HG02943 (cell line): ENCODE results near the gene PCK1.

ENCODE experiments used
- ATAC-seq: cut with Tn5 transposase; IDR thresholded peaks from one replicate; pipeline ENCODE4 v1.9.1; 2021; ENCODE audit warnings: mild to moderate bottlenecking, low read depth, moderate library complexity; ENCODE audit not compliant: unreplicated experiment

The PCK1 gene

DNA sequence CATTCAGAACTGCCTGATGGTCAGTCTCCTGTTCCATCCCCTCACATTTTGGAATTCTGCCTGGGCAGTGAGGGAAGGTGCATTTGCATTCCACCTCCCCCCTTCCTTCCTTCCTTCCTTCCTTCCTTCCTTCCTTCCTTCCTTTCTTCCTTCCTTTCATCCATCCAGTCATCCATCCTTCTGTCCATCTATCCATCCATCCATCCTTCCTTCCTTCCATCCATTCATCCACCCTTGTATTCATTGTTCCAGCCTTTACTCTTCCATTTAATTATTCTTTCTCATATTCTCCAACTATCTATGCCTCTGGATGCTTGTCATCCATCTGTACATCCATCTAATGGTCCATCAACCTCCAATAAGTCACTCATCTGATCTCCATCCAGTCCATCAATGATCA lies 14.0 kb downstream of the PCK1 start:
- no peak for ATAC-seq

- ATAC-seq = no peak
Observed at GRCh38 chr20:57576002-57576401, 15.1 kb downstream of the PCK1 start.

DNA sequence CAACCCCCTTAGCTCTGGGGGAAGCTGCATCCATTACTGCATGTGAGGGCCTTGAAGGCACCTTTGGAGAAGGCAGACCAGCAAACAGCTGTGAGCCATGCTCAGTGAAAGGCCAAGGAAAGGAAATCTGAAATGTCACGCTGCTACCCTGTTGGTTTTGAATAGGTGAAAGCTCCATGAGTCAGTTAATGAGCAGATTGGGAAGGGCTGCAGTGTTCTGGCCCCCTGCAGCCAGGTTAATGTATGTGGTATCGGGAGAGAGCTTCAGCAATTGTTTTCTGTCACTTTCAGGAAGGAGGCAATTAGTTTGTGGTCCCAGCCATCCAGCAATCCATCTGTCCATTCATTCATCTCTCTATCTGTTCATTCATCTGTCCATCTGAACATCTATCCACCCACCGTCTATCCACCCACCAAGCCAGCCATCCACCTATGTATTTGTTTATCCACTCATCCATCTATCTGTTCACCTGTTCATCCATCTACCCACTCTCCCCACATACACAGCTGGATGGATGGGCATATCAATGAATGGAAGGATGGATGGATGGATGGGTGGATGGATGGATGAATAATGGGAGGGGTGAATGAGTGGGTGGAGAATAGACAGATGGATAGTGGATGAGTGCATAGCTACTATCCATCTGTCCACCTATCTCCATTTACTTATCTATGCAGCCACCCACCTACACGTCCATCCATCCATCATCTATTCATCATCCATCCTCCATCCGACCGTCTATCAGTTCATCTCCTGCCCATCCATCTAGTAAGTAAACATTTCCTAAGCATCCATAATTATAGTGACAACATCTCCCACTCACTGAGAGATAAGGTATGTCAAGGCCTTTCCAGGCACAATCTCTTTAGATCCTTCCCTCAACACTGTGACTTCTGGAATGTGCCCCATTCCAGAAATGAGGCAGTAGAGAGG lies 16.0 kb downstream of the PCK1 start:
- ATAC-seq = no peak

- ATAC-seq = no peak
Observed at GRCh38 chr20:57577679-57578475, 17.0 kb downstream of the PCK1 start.

- ATAC-seq = no peak
Observed at GRCh38 chr20:57578476-57579165, 17.7 kb downstream of the PCK1 start.

GRCh38 chr20:57579331-57579897 lies 18.5 kb downstream of the PCK1 start:
- no peak for ATAC-seq

DNA sequence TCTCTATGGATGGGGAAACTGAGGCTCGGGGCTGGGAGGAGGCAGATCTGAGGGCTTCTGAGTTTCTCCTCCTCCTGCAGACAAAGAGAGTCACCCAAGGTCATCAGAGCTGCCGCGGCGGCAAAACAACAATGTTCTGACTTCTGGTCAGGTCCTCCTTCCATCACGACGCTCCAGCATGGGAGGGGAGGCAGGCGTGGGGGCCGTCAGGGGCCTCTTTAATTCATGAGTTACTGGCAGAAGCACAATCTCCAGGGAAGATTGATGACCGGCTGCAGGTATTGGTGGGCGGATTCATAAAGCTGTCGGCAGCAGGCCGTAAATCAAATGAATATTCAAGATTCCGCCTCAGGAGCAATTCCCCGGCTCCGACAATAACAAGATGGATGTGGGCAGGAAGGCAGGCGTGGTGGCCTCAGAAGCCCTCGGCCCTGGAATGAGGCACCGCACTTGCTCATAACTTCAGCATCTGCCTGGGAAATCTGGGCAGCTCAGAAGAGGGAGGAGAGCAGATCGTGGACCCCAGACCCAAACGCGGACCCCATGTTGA lies 19.1 kb downstream of the PCK1 start:
- ATAC-seq = no peak

DNA sequence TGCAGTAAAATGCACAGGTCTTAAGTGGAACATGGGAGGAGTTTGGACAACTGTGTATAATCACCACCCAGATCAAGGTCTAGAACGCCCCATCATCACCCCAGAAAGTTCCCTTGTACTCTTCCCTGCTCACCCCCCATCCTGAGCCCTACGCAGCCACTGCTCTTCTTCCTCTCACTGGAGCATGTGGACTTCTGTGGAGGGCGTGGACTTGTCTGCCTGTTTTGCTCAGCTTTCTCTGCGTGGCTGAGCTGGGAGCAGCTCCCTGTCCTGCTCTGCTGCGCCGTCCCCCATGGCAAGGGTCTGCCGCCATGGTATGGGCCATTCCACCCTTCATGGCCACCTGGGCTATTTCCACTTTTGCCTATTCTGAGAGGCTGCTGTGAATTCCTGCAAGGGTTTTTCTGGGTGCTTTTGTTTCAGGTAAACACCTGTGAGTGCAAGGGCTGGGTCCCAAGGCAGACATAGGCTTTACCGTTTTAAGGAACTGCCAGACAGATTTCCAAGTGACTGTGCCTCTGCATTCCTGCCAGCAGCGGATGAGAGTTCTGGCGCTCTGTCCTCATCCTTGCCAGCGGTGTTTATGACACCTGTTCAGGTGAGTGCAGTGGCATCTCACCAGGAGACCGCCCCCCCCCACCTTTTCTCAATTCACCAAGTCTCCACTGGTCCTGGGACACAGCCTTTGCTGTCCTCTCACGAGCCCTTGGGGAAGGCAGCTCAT lies 19.7 kb downstream of the PCK1 start:
- ATAC-seq = no peak

DNA sequence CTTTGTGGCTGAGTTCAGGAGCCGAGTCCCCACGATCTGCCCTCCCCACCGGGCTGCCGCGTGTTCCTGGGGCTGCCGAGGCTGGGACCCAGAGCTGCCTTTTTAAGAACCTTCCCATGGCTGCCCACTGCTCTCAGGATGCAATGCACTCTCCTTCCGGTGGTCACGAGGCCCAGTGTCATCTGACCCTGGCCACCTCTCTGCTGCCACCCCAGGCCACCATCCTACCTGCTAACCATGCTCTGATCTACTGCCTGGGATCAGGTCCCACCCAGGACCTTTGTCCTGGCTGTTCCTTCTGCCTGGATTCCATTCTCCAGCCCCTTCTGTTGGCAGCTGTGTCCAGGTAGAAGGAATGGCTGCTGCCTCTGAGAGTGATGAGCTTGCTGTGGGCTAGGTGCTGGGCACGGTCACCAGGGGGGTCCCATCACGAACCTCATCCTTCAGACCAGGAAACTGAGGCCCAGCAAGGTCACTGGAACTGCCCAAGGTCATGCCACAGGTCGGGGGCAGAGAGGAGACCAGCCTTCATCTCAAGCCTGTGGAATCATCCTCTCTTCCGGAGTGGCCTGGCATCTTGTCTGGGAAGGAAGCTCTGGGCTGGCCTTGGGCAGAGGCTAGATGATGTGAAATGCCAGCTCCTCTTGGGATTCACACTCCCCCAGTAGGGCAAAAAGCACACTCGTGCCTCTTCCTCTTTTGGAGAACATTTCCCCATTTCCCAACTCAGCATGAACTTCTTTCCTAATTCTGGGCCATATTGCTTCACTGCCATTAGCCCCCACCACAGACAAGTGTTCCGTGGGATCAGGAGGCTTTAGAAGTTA lies 20.5 kb downstream of the PCK1 start:
- no peak for ATAC-seq

- ATAC-seq = no peak
Observed at GRCh38 chr20:57582029-57582378, 21.1 kb downstream of the PCK1 start.

- no peak for ATAC-seq
Observed at GRCh38 chr20:57582432-57583288, 21.8 kb downstream of the PCK1 start.

DNA sequence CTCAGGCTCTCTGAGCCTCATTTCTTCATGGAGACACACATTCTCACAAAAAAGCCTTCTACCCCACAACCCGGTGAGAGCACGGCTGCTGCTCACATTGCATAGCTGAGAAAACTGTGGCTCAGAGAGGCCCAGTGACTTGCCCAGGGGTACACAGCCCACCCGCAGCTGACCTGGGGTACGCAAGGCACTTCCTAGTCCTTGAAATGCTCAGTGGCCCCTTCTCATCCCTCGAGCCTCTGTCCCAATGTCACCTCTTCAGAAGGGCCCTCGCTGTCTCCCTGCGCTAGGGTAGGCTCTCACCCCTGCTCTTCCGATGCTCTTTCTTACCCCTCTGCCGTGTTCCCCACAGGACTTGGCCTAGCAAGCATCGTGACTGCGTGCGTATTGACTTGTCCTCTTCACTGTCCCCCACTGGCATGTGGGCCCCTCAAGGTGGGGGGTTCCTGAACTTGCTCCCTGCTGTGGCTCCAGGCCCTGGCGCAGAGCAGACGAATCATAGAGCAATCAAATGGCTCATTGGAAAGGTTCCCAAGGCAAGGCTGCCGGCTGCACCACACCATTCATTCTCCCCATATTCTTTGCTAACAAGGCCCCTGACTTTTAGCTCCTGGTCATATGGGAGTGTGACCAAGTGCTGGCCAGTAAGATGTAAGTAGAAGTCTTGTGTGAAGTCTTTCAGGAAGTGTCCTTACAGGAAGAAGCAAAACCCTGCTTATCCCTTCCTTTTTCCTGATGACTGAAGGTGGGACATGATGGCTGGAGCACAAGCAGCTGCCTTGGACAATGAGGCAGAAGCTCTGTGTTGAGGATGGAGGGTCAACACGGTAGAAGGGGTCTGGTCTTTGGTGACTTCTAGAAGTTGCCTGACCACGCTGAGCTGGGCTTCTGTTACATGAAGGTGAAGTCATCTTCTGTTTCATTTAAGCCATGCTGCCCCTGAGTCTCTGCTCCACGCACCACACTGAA lies 22.7 kb downstream of the PCK1 start:
- ATAC-seq = no peak

GRCh38 chr20:57584768-57585461 lies 24.0 kb downstream of the PCK1 start:
- ATAC-seq = no peak

GRCh38 chr20:57585466-57586213 lies 24.7 kb downstream of the PCK1 start:
- ATAC-seq = no peak

DNA sequence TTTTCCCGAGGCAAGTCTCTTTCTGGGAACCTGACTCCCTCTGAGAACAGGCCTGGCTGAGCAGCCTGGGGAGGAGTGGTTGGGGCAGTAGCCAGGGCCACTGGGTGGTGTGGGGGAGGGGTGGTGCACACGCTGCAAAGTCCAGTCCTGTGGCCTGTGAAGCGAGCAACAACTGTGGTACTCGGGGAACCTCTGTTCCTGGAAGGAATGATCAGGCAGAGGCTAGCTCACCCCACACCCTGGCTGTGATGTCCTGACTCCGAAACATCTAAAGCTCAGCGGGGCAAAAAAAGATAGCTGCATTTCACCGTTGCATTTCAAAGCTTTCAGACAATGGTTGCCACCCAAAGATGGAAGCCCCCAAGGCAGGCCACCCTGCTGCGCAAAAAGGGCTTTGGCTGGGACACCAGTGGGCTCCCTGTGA lies 25.5 kb downstream of the PCK1 start:
- ATAC-seq = no peak

DNA sequence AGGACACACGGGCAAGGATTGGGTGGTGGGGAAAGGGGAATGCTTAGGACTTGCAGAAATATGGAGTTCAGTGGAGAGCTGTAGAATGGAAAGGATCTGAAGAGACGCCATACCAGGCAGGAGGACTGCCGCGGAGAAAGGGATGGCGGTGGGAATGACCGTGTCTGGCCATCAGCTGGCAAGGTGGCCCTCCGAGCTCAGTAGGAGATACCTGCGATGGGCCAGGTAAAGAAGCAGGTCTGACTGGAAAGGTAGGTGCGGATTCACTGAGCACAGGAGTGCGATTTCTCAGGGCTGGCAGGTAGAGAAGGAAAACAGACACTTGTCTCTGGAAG lies 26.0 kb downstream of the PCK1 start:
- no peak for ATAC-seq
